ENCODE data around the gene MAGEA12.
"Not testable (repeated sequence)": the region's sequence is repeated elsewhere in the genome, so short reads cannot be mapped to it uniquely, and the experiment has no call there.

Gene MAGEA12, protein sequence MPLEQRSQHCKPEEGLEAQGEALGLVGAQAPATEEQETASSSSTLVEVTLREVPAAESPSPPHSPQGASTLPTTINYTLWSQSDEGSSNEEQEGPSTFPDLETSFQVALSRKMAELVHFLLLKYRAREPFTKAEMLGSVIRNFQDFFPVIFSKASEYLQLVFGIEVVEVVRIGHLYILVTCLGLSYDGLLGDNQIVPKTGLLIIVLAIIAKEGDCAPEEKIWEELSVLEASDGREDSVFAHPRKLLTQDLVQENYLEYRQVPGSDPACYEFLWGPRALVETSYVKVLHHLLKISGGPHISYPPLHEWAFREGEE

GRCh38 chrX:152733261-152733975 lies at the start of gene MAGEA12, which contains the start of gene CSAG1:
MAGEA12 (plus strand) TSS chrX:152733757; CDS start chrX:152736162, 2,405 bp downstream.
CSAG1 (minus strand) TSS chrX:152733721; CDS start chrX:152732460, 1,261 bp downstream.
- H3K27ac ChIP-seq (ENCODE audit: low read length): no peak within 1 kb of the TSS
- no peaks in the 10 kb centered on the region for H3K36me3 ChIP-seq (ENCODE audit: insufficient read depth, low read depth, low read length)
- no peaks in the 10 kb centered on the region for H3K27me3 ChIP-seq (ENCODE audit: insufficient read depth, low read length)
- no peaks in the 10 kb centered on the region for H3K4me1 ChIP-seq (ENCODE audit: insufficient read depth, low read length)
- H3K4me3 ChIP-seq (ENCODE audit: low read length): no peak within 1 kb of the TSS
- H3K9ac ChIP-seq (ENCODE audit: low read depth, low read length): no peak within 1 kb of the TSS
- no peaks in the 10 kb centered on the region for H3K9me3 ChIP-seq (ENCODE audit: insufficient read depth, low read depth, low read length)

DNA sequence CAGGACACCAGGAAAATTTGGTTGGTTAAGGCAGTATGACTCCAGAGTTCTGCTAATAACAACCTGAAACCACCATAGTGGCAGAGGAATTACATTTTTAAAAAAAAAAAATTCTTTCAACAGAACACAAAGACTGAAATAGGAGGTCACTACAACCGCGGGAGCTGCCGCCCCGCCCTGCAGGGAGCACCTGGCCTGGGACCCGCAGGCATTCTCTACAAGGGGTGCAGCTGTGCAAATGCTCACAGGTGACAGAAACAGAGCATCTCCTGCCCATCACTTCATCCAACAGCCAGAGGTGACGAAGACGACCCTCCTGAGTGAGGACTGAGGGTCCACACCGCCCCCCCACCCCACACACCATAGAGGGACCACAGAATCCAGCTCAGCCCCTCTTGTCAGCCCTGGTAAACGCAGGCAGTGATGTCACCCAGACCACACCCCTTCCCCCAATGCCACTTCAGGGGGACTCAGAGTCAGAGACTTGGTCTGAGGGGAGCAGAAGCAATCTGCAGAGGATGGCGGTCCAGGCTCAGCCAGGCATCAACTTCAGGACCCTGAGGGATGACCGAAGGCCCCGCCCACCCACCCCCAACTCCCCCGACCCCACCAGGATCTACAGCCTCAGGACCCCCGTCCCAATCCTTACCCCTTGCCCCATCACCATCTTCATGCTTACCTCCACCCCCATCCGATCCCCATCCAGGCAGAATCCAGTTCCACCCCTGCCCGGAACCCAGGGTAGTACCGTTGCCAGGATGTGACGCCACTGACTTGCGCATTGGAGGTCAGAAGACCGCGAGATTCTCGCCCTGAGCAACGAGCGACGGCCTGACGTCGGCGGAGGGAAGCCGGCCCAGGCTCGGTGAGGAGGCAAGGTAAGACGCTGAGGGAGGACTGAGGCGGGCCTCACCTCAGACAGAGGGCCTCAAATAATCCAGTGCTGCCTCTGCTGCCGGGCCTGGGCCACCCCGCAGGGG lies 35.3 kb upstream of the MAGEA12 start, which contains the start of gene MAGEA3:
TSS of gene MAGEA3 (plus strand) at position 843 of the 980 bp plus-strand sequence. CDS start 2,039 bp downstream, outside the sequence.
- H3K9me3 ChIP-seq (ENCODE audit: insufficient read depth, low read depth, low read length); H3K27ac ChIP-seq (ENCODE audit: low read length); H3K27me3 ChIP-seq (ENCODE audit: insufficient read depth, low read length); H3K4me1 ChIP-seq (ENCODE audit: insufficient read depth, low read length); H3K4me3 ChIP-seq (ENCODE audit: low read length); H3K36me3 ChIP-seq (ENCODE audit: insufficient read depth, low read depth, low read length); H3K9ac ChIP-seq (ENCODE audit: low read depth, low read length): not testable (repeated sequence)

- H3K27ac ChIP-seq (ENCODE audit: low read length); H3K9ac ChIP-seq (ENCODE audit: low read depth, low read length); H3K4me3 ChIP-seq (ENCODE audit: low read length); H3K9me3 ChIP-seq (ENCODE audit: insufficient read depth, low read depth, low read length); H3K4me1 ChIP-seq (ENCODE audit: insufficient read depth, low read length); H3K27me3 ChIP-seq (ENCODE audit: insufficient read depth, low read length); H3K36me3 ChIP-seq (ENCODE audit: insufficient read depth, low read depth, low read length): not testable (repeated sequence)
These were observed 33.2 kb upstream of the MAGEA12 start for GRCh38 chrX:152700390-152700789.

DNA sequence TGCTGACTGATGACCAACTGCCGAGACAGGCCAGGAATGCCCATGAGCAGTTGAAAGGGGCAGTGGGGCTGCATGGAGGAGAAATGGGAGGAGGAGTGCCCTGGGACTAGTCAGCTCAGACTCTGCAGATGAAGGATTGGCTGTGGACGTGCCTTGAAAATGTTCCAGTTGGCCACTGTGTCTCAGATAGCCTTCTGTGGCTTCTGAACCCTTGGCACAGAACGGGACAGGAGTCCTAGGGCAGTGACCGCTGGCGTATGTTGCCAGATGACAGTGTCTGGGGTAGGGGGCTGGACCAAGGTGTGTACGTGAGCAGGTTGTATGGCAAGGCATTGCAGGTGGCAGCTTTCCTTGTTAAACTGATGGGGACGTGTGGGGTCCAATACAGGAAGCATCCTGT lies 27.1 kb upstream of the MAGEA12 start:
- not testable (repeated sequence) for H3K36me3 ChIP-seq (ENCODE audit: insufficient read depth, low read depth, low read length); H3K27ac ChIP-seq (ENCODE audit: low read length); H3K9me3 ChIP-seq (ENCODE audit: insufficient read depth, low read depth, low read length); H3K4me3 ChIP-seq (ENCODE audit: low read length); H3K27me3 ChIP-seq (ENCODE audit: insufficient read depth, low read length); H3K9ac ChIP-seq (ENCODE audit: low read depth, low read length); H3K4me1 ChIP-seq (ENCODE audit: insufficient read depth, low read length)

GRCh38 chrX:152709173-152709572 lies 24.4 kb upstream of the MAGEA12 start, which contains the start of gene CSAG2:
CSAG2 (minus strand) TSS chrX:152709273; CDS start chrX:152709112, 161 bp downstream.
- not testable (repeated sequence) for H3K4me3 ChIP-seq (ENCODE audit: low read length); H3K27me3 ChIP-seq (ENCODE audit: insufficient read depth, low read length); H3K4me1 ChIP-seq (ENCODE audit: insufficient read depth, low read length); H3K9me3 ChIP-seq (ENCODE audit: insufficient read depth, low read depth, low read length); H3K27ac ChIP-seq (ENCODE audit: low read length); H3K9ac ChIP-seq (ENCODE audit: low read depth, low read length); H3K36me3 ChIP-seq (ENCODE audit: insufficient read depth, low read depth, low read length)

GRCh38 chrX:152713195-152713594 lies 20.4 kb upstream of the MAGEA12 start:
- not testable (repeated sequence) for H3K9me3 ChIP-seq (ENCODE audit: insufficient read depth, low read depth, low read length); H3K4me3 ChIP-seq (ENCODE audit: low read length); H3K36me3 ChIP-seq (ENCODE audit: insufficient read depth, low read depth, low read length); H3K4me1 ChIP-seq (ENCODE audit: insufficient read depth, low read length); H3K27me3 ChIP-seq (ENCODE audit: insufficient read depth, low read length); H3K9ac ChIP-seq (ENCODE audit: low read depth, low read length); H3K27ac ChIP-seq (ENCODE audit: low read length)

DNA sequence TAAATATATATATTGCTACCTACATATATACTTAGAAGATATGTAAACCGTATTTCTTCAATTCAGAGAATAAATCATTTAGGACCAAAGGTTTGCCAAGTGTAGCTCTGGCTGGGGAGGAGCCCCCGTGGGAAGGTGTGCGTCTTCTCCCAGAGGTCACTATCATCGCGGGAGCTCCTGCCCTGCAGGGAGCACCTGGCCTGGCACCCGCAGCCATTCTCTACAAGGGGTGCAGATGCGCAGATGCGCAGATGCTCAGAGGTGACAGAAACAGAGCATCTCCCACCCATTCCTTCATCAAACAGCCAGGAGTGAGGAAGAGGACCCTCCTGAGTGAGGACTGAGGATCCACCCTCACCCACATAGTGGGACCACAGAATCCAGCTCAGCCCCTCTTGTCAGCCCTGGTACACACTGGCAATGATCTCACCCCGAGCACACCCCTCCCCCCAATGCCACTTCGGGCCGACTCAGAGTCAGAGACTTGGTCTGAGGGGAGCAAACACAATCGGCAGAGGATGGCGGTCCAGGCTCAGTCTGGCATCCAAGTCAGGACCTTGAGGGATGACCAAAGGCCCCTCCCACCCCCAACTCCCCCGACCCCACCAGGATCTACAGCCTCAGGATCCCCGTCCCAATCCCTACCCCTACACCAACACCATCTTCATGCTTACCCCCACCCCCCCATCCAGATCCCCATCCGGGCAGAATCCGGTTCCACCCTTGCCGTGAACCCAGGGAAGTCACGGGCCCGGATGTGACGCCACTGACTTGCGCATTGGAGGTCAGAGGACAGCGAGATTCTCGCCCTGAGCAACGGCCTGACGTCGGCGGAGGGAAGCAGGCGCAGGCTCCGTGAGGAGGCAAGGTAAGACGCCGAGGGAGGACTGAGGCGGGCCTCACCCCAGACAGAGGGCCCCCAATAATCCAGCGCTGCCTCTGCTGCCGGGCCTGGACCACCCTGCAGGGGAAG lies 19.5 kb upstream of the MAGEA12 start, which contains the start of gene MAGEA2B:
TSS of gene MAGEA2B (plus strand) at position 814 of the 973 bp plus-strand sequence. CDS start 2,479 bp downstream, outside the sequence.
- H3K27me3 ChIP-seq (ENCODE audit: insufficient read depth, low read length); H3K27ac ChIP-seq (ENCODE audit: low read length); H3K4me3 ChIP-seq (ENCODE audit: low read length); H3K36me3 ChIP-seq (ENCODE audit: insufficient read depth, low read depth, low read length); H3K9ac ChIP-seq (ENCODE audit: low read depth, low read length); H3K4me1 ChIP-seq (ENCODE audit: insufficient read depth, low read length); H3K9me3 ChIP-seq (ENCODE audit: insufficient read depth, low read depth, low read length): not testable (repeated sequence)

GRCh38 chrX:152725409-152725808 lies 8.1 kb upstream of the MAGEA12 start:
- H3K9ac ChIP-seq (ENCODE audit: low read depth, low read length): no peak overlapping the region
- no peaks in the 10 kb centered on the region for H3K36me3 ChIP-seq (ENCODE audit: insufficient read depth, low read depth, low read length)
- no peaks in the 10 kb centered on the region for H3K4me1 ChIP-seq (ENCODE audit: insufficient read depth, low read length)
- H3K4me3 ChIP-seq (ENCODE audit: low read length): no peak overlapping the region
- no peaks in the 10 kb centered on the region for H3K9me3 ChIP-seq (ENCODE audit: insufficient read depth, low read depth, low read length)
- H3K27me3 ChIP-seq (ENCODE audit: insufficient read depth, low read length): no peaks in the 10 kb centered on the region
- no peak overlapping the region for H3K27ac ChIP-seq (ENCODE audit: low read length)

DNA sequence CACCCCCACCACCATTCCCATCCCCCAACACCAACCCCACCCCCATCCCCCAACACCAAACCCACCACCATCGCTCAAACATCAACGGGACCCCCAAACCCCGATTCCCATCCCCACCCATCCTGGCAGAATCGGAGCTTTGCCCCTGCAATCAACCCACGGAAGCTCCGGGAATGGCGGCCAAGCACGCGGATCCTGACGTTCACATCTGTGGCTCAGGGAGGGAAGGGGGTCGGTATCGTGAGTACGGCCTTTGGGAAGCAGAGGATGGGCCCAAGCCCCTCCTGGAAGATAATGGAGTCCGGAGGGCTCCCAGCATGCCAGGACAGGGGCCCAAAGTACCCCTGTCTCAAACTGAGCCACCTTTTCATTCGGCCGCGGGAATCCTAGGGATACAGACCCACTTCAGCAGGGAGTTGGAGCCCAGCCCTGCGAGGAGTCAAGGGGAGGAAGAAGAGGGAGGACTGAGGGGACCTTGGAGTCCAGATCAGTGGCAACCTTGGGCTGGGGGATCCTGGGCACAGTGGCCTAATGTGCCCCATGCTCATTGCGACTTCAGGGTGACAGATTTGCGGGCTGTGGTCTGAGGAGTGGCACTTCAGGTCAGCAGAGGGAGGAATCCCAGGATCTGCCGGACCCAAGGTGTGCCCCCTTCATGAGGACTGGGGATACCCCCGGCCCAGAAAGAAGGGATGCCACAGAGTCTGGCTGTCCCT lies 744 bp downstream of the MAGEA12 start:
- H3K36me3 ChIP-seq (ENCODE audit: insufficient read depth, low read depth, low read length); H3K4me1 ChIP-seq (ENCODE audit: insufficient read depth, low read length); H3K27ac ChIP-seq (ENCODE audit: low read length); H3K4me3 ChIP-seq (ENCODE audit: low read length); H3K9me3 ChIP-seq (ENCODE audit: insufficient read depth, low read depth, low read length); H3K9ac ChIP-seq (ENCODE audit: low read depth, low read length); H3K27me3 ChIP-seq (ENCODE audit: insufficient read depth, low read length): not testable (repeated sequence)

DNA sequence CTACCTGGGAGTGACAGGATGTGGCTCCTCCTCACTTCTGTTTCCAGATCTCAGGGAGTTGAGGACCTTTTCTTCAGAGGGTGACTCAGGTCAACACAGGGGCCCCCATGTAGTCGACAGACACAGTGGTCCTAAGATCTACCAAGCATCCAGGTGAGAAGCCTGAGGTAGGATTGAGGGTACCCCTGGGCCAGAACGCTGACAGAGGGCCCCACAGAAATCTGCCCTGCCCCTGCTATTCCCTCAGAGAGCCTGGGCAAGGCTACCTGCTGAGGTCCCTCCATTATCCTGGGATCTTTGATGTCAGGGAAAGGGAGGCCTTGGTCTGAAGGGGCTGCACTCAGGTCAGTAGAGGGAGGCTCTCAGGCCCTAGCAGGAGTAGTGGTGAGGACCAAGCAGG lies 1.5 kb downstream of the MAGEA12 start:
- Histone ChIP-seq H3K36me3 (ENCODE audit: insufficient read depth, low read depth, low read length) (no peaks in the 10 kb centered on the region), H3K9me3 (ENCODE audit: insufficient read depth, low read depth, low read length) (no peaks in the 10 kb centered on the region), H3K27ac (ENCODE audit: low read length) (no peak overlapping the region), H3K27me3 (ENCODE audit: insufficient read depth, low read length) (no peaks in the 10 kb centered on the region), H3K9ac (ENCODE audit: low read depth, low read length) (no peak overlapping the region), H3K4me1 (ENCODE audit: insufficient read depth, low read length) (no peaks in the 10 kb centered on the region), H3K4me3 (ENCODE audit: low read length) (no peak overlapping the region)

Data from iPS-20b (cell line).